Hematopoietic multipotent progenitor cell treated with erythropoietin and hydrocortisone succinate and interleukin-3 and kit ligand, for 17 days (in vitro differentiated cells): ENCODE measurements around the gene CD3G.
"Not testable (repeated sequence)": the region's sequence is repeated elsewhere in the genome, so short reads cannot be mapped to it uniquely, and the experiment has no call there.

Experiments used
- DNase-seq: peaks from one replicate; pipeline ENCODE4 v3.0.0-alpha.2; 2015; ENCODE audit warnings: low spot score

The CD3G gene

DNA sequence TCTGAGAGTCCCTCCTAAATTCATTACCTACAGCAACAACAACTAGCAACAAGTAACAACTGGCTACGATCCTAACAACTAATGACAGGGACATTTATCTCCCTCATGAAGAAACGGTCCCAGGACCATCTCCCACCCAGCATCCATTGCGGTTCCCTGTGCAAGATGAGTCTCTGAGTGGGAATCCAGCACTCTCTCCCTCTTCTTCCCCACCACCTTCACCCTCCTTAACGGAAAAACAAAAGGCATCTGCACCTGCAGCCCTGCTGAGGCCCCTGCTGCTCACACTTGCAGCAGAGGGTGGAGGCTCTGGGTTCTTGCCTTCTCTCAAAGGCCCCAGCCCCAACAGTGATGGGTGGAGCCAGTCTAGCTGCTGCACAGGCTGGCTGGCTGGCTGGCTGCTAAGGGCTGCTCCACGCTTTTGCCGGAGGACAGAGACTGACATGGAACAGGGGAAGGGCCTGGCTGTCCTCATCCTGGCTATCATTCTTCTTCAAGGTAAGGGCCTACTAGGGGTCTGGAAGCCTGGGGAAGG, at the start of gene CD3G:
Gene CD3G (plus strand): TSS at position 364 of the 535 bp plus-strand sequence. CDS start 80 bp downstream, at position 444.
- DNase-seq: no peak

DNA sequence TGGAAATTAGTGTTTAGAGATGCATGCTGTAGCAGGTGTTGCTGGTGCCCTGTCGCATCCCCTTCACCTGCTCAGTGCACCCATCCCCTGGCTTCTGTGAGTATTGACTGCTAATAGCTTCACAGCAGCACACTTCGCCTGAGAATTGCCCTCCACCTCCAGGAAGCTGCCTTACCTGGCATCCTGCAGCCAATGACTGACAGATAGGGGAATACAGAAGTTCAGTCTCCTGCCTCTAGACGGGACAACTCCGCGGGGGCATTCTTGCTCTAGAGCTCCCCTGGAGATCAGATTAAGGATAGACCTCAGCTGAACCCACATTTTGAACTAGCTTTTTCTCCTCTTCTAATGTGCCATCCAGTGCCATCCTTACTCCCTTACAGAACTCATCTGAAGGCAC, 48.9 kb upstream of the CD3G start:
- DNase-seq: no peak

DNA sequence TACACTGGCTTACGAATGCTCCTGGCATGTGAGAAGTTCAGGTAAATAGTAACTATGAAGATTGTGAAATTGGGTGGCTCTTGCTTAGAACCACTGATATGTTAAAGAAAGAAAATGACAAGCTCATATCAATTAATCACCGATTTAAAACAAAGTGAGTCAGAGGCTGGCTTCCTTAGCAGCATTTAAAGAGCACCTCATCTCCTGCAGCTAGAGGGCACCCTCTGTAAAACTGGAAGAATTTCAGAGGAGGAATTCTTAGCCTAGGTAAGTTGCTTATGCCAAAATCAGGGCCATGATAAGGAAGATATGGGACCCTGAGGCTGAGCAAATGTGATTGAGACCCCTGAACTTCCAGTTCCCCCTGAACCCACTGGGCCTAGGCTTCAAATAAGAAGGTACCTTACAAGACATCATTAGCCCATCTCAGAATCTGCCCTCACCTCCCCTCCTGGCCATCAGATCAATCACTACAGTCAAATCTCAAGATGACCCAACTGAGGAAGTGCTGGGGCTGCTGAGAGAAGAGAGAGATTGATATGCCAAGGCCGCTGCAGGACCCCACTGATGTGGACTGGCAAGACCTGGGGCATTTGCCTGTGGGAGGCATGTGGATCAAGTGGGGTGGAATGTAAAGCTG, 48.2 kb upstream of the CD3G start:
- peak; percentile 17 for DNase-seq

DNA sequence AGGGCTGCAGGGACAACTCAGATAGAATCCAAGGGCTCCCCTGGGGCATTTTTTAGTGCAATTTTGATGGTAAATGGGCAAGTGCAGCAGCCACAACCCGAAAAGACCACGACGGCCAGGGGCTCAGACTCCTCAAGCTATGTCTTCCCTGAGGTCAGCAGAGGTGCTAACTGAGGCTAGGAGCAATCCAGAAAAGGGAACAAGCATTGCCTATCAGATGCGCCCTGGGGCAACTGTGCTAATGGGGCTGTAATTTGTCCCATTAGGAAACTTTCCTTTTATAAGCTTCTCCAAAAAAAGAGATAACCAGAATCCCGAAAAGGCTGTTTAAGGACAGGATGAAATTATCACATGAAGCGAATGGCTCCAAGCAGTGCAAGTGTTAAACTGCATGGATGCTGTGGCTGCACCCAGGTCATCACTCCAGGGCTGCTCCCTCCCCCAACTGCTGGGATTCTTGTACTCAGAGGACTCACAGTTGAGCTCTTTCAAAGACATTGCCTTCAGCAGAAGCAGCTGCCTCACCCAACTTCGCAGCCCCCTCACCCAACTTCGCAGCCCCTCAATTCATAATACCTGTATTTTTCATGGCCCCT, 42.4 kb upstream of the CD3G start:
- no peak for DNase-seq

DNA sequence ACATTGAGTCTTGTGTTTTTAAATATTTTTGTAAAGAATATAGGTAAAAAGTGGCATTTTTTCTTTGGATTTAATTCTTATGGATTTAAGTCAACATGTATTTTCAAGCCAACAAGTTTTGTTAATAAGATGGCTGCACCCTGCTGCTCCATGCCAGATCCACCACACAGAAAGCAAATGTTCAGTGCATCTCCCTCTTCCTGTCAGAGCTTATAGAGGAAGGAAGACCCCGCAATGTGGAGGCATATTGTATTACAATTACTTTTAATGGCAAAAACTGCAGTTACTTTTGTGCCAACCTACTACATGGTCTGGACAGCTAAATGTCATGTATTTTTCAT, 39.9 kb upstream of the CD3G start:
- no peak for DNase-seq

DNA sequence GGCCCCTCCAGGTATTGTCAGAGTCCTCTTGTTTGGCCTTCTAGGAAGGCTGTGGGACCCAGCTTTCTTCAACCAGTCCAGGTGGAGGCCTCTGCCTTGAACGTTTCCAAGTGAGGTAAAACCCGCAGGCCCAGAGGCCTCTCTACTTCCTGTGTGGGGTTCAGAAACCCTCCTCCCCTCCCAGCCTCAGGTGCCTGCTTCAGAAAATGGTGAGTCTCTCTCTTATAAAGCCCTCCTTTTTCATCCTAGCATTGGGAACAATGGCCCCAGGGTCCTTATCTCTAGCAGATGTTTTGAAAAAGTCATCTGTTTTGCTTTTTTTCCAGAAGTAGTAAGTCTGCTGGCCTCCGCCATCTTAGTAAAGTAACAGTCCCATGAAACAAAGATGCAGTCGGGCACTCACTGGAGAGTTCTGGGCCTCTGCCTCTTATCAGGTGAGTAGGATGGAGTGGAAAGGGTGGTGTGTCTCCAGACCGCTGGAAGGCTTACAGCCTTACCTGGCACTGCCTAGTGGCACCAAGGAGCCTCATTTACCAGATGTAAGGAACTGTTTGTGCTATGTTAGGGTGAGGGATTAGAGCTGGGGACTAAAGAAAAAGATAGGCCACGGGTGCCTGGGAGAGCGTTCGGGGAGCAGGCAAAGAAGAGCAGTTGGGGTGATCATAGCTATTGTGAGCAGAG, 39.4 kb upstream of the CD3G start, which contains the start of gene CD3E:
Gene CD3E (plus strand): TSS at position 163 of the 681 bp plus-strand sequence. CDS start 223 bp downstream, at position 386.
- no peak for DNase-seq

DNA sequence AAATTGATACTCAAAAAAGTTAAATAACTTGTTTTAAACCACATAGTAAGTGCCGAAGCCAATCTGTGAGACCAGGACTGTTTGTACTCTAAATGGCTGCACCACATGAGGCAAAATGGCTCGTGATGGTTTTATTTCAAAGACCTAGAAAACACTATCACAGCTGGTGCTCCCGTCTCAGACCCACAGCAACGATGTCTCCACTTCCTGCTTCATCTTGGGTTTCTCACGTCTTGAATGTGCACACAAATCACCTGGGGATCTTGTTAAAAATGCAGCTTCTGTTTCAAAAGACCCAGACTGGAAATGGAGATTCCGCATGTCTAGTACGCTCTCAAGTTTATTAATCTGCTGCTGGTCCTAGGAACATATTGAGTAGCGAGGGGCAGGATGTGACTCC, 38.4 kb upstream of the CD3G start:
- no peak for DNase-seq

DNA sequence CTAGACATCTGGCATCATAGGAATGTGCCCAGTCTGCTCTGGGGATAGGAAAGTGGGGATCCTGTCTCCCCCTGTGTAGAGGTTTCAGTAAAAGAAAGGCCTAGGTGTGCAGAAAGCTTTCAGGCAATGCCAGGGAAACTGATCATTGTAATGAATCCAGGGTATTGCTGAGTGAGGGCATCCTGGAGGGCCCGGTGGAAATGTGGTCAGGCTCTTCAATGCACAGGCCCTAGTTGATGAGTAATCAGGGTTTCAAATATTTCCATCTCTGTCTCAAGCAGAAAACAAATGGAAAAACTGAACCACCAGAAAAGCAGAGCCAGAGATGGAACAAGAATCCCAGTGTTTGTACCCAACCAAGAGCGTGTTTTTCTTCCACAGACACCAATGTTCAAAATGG, 37.6 kb upstream of the CD3G start:
- no peak for DNase-seq

DNA sequence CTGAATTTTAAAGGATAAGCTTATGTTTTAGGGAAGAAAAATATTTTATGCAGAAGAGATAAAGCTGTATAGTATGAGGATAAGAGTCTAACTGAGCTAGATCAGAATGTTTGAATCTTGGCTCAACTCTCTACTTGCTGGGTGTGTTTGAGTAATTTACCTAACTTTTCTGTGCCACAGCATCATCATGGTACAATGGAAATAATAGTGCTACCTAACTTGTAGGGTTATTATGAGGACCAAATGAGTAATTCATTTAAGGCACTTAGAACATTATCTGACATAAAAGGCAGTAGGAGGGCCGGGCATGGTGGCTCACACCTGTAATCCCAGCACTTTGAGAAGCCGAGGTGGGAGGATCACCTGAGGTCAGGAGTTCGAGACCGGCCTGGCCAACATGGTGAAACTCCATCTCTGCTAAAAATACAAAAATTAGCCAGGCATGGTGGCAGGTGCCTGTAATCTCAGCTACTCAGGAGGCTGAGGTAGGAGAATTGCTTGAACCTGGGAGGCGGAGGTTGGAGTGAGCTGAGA, 35.1 kb upstream of the CD3G start:
- not testable (repeated sequence) for DNase-seq

DNA sequence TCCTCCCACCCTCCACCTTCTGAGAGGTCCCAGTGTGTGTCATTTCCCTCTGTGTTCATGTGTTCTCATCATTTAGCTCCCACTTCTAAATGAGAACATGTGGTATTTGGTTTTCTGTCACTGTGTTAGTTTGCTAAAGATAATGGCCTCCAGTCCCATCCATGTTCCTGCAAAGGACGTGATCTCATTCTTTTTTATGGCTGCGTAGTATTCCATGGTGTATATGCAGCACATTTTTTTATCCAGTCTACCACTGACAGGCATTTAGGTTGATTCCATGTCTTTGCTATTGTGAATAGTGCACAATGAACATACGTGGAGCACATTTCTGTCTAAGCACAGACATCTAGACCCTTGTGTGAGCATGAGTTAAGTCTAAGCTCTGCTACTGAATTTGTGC, 33.9 kb upstream of the CD3G start:
- DNase-seq: no peak

DNA sequence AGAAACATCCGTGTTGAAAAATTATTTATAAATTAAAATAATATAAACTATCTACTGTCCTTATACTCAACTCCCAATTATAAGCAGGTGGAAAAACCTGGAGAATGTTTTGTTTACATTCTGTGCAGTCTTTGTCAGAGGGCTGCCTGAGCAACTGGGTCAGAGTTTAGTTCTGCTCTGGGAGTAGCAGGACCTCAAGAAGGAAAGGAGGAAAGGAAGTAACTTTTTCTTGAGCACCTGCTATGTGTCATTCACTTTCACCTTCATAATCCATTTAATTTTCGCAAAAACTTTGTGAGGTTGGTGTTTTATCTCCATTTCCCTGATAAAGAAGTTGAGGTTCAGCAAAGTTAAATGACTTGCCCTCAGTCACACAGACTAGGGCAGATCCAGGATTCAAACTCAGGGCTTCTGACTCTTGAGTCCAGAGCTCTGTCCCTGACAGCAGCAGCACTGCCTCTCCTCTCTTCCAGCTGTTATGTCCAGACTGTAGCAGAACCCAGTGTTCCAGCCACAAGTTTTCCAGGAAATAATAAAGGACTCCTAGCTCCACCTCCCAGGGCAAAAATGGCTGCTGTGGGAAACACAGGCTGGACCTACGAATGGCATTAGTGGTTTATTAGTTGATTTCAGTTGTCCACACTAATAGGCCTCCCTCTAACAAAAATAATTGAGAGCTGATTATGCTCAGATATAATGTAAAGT, 33.2 kb upstream of the CD3G start:
- DNase-seq: no peak

DNA sequence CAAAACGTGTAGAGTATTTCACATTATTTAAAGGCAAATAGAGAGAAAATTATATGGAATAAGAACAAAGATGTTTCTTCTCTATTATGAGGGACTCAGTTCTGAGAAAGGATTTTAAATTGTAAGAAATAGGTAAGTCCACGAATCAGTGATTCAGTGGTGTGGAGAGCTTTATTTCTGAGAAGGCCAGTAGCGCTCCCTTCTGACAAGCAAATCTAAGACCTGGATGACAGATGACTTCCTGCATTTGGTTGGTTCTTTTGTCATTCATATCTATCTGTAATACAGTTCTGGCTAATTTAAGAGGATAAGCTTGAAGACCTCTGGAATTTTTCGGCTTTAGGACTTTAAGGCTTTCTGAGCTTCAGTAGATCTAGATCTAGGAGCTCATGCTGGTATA, 32.6 kb upstream of the CD3G start:
- no peak for DNase-seq

DNA sequence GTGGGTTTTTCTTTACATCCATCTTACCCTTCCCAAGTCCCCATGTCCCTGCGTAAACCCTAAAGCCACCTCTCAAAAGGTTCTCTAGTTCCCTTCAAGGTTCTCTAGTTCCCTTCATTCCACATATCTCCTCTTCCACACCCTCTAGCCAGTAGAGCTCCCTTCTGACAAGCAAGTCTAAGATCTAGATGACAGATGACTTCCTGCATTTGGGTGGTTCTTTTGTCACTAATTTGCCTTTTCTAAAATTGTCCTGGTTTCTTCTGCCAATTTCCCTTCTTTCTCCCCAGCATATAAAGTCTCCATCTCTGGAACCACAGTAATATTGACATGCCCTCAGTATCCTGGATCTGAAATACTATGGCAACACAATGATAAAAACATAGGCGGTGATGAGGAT, 31.8 kb upstream of the CD3G start:
- DNase-seq: no peak

DNA sequence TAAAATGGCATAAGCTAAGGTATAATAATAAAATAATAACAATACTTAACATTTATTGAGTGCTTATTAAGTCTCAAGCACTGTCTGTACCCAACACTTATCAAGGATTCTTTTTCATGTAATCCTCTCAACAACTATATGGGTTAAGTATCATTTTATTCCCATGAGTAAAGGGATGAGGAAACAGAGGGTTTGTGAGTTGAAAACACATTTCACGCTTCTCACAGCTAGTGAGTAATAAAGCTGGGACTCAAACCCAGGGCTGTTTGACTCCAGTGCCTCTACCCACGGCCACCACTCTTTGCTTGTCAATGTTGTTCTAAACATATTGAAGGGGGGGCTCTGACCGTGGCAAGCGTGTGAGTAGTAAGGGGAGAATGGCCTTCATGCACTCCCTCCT, 30.9 kb upstream of the CD3G start:
- no peak for DNase-seq

DNA sequence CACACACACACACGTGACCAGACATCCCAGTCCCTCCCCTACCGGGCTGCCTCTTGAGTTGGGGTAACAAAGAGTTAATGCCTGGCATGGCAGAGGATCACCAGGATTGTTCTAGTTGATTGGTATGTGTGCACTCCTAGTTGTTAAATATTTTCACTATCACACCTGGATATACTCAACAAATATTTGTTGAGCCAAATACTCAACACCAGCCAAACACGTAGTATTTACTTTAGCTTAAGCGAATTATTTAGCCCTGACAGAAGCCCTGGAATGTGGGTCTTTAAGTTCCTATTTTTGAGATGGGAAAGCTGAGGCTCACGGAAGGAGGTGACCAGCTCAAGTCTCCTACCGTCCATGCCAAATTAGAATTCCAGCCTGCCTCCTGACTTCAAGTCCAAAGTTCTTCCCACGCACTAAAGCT, 29.1 kb upstream of the CD3G start:
- no peak for DNase-seq

DNA sequence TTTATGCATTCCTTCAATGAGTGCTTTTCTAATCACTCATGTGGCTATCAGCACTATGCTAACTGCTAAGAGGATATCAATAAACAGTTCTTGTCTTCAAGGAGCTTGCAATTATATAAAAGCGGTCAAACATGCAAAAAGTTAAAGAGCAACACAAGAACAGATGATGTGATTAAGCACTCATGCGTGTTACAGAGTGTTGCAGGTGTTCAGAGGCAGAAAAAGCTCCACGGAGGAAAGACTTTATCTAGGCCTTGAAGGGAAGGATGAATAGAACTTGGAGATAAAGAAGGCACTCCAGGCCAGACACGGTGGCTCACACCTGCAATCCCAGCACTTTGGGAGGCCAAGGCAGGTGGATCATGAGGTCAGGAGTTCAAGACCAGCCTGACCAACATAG, 26.0 kb upstream of the CD3G start:
- DNase-seq: no peak

DNA sequence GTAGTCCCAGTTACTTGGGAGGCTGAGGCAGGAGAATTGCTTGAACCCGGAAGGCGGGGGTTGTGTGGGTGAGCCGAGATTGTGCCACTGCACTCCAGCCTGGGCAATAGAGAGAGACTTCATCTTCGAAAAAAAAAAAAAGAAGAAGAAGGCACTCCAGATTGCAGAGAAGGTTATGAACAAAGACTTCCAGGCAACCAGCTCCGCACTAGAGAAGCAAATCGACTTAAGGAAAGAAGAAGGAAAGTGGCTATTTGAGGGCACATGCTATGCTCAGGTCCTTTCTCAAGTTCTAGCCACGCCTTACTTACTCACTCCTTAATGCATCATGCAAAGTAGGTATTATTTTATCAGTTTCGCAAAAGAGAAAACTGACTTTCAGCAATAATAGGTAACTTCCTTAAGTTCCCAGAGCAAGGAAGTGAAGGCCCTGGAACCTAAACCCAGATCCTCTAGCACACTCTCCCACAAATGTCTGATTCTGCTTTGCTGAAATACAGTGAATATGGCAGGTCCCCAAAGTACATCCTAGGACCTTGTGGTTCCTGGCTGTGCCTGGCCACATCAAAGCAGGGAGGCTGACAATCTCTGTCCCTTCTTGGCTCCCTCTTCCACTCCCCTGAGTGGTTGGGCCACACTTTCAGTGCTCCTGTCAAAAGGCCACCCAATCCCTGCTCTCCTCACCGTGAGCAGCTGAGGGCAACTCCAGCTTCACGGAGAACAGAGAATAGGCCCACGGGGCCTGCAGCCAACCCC, 25.4 kb upstream of the CD3G start:
- DNase-seq: no peak

DNA sequence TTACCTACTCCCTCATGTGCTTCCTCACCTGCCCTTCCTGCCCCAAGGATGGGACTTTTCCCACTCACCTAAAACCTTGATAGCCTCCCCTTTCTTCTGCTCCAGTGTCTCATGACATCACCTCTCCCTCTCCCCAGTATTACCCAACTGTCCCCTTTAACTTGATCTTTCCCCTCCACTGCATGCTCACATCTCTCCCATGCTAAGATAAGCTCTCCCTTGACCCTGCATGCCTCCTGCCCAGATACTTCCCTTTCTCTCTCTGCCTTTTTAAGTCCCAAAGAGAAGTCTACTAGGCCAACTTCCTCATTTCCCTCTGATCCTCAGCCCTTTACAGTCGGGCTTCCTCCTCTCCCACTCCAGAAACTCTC, 24.8 kb upstream of the CD3G start:
- no peak for DNase-seq

DNA sequence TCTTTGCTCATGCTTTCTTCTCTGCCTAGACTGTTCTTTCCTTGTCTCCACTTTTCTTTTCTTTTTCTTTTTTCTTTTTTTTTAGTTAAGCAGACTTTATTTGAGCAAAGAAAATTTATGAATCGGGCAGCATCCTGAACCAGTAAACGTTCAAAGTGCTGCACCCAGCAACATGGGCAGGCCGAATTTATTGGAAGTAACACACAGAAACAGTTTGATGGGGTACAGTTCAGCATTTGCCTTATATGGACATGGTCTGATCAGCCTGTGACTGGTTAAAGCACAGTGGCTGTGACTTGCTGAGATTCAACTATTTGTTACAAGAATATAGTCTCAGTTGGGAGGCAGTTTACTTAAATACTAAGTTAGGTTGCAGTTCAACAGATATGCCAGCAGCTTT, 23.6 kb upstream of the CD3G start:
- no peak for DNase-seq

DNA sequence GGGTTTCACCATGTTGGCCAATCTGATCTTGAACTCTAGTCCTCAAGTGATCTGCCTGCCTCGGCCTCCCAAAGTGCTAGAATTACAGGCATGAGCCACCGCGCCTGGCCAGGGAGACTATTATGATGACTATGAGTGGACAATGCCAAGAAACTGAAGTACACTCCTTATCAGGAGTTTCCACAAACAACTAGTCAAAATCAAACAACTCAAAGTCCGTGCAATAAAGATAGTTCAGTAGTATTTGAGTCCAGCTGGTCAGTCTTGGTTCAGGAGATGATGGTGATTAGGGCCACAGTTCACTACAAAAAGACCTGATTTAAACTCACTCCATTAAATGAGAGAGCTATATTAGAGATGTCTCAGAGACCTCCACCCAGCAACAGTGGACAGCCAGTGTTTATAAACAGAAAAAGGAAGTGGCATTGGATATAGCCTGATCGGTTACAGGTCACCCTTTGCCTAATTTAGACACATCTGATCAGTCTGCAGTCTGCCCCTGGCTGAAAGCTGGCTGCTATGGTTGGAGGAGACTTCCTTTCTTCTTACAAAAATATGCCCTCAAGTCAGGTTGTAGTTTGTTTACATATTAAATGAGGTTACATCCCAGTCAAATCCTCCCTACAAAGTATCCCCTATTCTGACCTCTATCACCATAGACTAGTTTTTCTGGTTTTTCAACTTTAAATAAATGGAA, 22.6 kb upstream of the CD3G start:
- no peak for DNase-seq

DNA sequence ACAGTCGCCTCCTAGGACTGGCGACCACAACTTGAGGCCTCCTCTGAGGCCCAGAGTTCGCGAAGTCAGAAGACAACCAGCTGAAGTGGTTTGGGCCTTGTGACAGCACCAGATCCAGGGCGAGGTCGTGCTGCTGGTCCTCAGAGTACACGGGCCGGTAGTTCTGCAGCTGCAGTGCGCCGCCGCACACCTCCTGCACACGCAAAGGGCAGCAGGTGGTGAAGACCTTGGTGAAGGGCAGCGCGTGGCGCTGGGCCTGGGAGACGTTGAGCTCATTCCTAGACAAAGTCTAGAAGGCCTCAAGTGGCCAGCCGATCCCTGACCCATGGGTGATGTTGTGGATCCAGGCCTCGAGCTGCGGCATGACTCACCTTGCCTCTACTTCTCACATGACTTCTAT, 21.4 kb upstream of the CD3G start:
- no peak for DNase-seq
